IMR-90 (cell line): Measurements from ENCODE around the gene RTEL1. TPM values are rescaled to one million over a fixed set of nuclear protein-coding genes. Genes with fewer than 3 reads are reported as not detected.
A peak's percentile ranks its signal among the peaks of the same experiment; 100 is the strongest.

Source experiments
- ATAC-seq: fragments of 200-7000 bp; cut with Tn5 transposase; 2 replicates; pipeline ENCODE4 v1.9.1; 2020; ENCODE audit warnings: low read depth, mild to moderate bottlenecking, moderate library complexity
- BruUV-seq: library from RNA; stranded (reverse); fragments of 400-500 nt; replicated peaks from 2 replicates; lab custom pipeline; 2021; lab: Mats Ljungman, UMichigan
- CTCF ChIA-PET: fragments of 300-600 bp; formaldehyde crosslinking; extraction: SDS; loops from one replicate; lab custom pipeline; 2021; ENCODE audit warnings: antibody characterized with exemption; lab: Yijun Ruan, JAX
- POLR2A ChIA-PET: fragments of 300-600 bp; sonication (Branson Sonifier 250); formaldehyde crosslinking; loops from one replicate; lab custom pipeline; 2022; ENCODE audit warnings: antibody characterized with exemption; ENCODE audit not compliant: unreplicated experiment; lab: Charles Lee
- DNase-seq: peaks from one replicate; pipeline ENCODE4 v3.0.0; 2013
- H2AFZ ChIP-seq: replicated peaks from 2 replicates; pipeline ENCODE3; 2013; ENCODE audit warnings: low read length, mild to moderate bottlenecking; ENCODE audit not compliant: poor library complexity
- H2AK5ac ChIP-seq: 2 replicates; pipeline ENCODE4 v1.6.1; 2013; ENCODE audit warnings: low read depth, low read length, inconsistent platforms
- H2AK9ac ChIP-seq: replicated peaks from 2 replicates; pipeline ENCODE3; 2013; ENCODE audit warnings: mild to moderate bottlenecking, low read depth, low read length, moderate library complexity; ENCODE audit not compliant: poor library complexity
- H2BK120ac ChIP-seq: 2 replicates; pipeline ENCODE4 v1.6.1; 2013; ENCODE audit warnings: low read depth, low read length, inconsistent platforms
- H2BK15ac ChIP-seq: 3 replicates; pipeline ENCODE4 v1.6.1; 2013; ENCODE audit warnings: low read depth, low read length, inconsistent platforms
- H2BK20ac ChIP-seq: 2 replicates; pipeline ENCODE4 v1.6.1; 2013; ENCODE audit warnings: low read depth, mild to moderate bottlenecking, inconsistent platforms, low read length, moderate library complexity
- H2BK5ac ChIP-seq: 2 replicates; pipeline ENCODE4 v1.6.1; 2013; ENCODE audit warnings: mild to moderate bottlenecking, low read depth, low read length, inconsistent platforms; ENCODE audit not compliant: poor library complexity, severe bottlenecking
- H3K14ac ChIP-seq: replicated peaks from 2 replicates; pipeline ENCODE4 v1.6.1; 2013; ENCODE audit warnings: low read depth, low read length, inconsistent platforms
- H3K18ac ChIP-seq: 2 replicates; pipeline ENCODE4 v1.6.1; 2013; ENCODE audit warnings: low read depth, low read length, control low read depth
- H3K23ac ChIP-seq: 2 replicates; pipeline ENCODE4 v1.6.1; 2013; ENCODE audit warnings: low read depth, low read length, inconsistent platforms
- H3K27ac ChIP-seq: 2 replicates; pipeline ENCODE4 v1.5.1; 2013; ENCODE audit warnings: mild to moderate bottlenecking, control low read depth, low read length; ENCODE audit not compliant: insufficient read depth
- H3K27me3 ChIP-seq: 2 replicates; pipeline ENCODE4 v1.6.1; 2013; ENCODE audit warnings: low read length; ENCODE audit not compliant: control insufficient read depth, insufficient read depth
- H3K36me3 ChIP-seq: 2 replicates; pipeline ENCODE4 v1.6.1; 2013; ENCODE audit warnings: low read length, mixed read lengths; ENCODE audit not compliant: control insufficient read depth, insufficient read depth
- H3K4ac ChIP-seq: 2 replicates; pipeline ENCODE4 v1.6.1; 2013; ENCODE audit warnings: low read depth, low read length, inconsistent platforms
- H3K4me1 ChIP-seq: 2 replicates; pipeline ENCODE4 v1.6.1; 2013; ENCODE audit warnings: low read length, mixed read lengths; ENCODE audit not compliant: control insufficient read depth, insufficient read depth
- H3K4me2 ChIP-seq: 2 replicates; pipeline ENCODE4 v1.6.1; 2013; ENCODE audit warnings: low read depth, mild to moderate bottlenecking, control low read depth, low read length, moderate library complexity
- H3K4me3 ChIP-seq: 2 replicates; pipeline ENCODE4 v1.5.1; 2013; ENCODE audit warnings: low read depth, mild to moderate bottlenecking, control low read depth, low read length, moderate library complexity; ENCODE audit not compliant: insufficient read depth
- H3K56ac ChIP-seq: 2 replicates; pipeline ENCODE4 v1.6.1; 2013; ENCODE audit warnings: low read length, inconsistent platforms; ENCODE audit not compliant: insufficient read depth; ENCODE audit errors: extremely low read depth
- H3K79me1 ChIP-seq, 2 experiments: 2 replicates each; pipeline ENCODE4 v1.6.1; 2013; ENCODE audit warnings: low read length in 2 of 2, inconsistent platforms in 1 of 2, low read depth in 1 of 2
- H3K9ac ChIP-seq: 2 replicates; pipeline ENCODE4 v1.6.1; 2013; ENCODE audit warnings: low read depth, low read length, control low read depth
- H3K9me1 ChIP-seq: 2 replicates; pipeline ENCODE4 v1.6.1; 2013; ENCODE audit warnings: low read length, inconsistent platforms; ENCODE audit not compliant: insufficient read depth
- H3K9me3 ChIP-seq: 2 replicates; pipeline ENCODE4 v1.6.1; 2013; ENCODE audit warnings: low read length; ENCODE audit not compliant: control insufficient read depth, insufficient read depth
- H4K20me1 ChIP-seq: 2 replicates; pipeline ENCODE4 v1.6.1; 2013; ENCODE audit warnings: low read length, inconsistent platforms; ENCODE audit not compliant: insufficient read depth
- H4K5ac ChIP-seq: 2 replicates; pipeline ENCODE4 v1.6.1; 2013; ENCODE audit warnings: mild to moderate bottlenecking, low read depth, low read length, control low read depth
- H4K8ac ChIP-seq, 2 experiments: 2 replicates each; pipeline ENCODE4 v1.6.1; 2013; ENCODE audit warnings: low read depth in 2 of 2, low read length in 2 of 2, control low read depth in 1 of 2, inconsistent platforms in 1 of 2
- H4K91ac ChIP-seq: 2 replicates; pipeline ENCODE4 v1.6.1; 2013; ENCODE audit warnings: low read depth, low read length, inconsistent platforms; ENCODE audit not compliant: insufficient read depth
- CEBPB ChIP-seq: IDR thresholded peaks from 2 replicates; pipeline ENCODE4 v1.6.1; 2012; ENCODE audit warnings: low read depth, low read length, improper control_type of control experiment
- FOS ChIP-seq: fragments of 150-350 bp; IDR thresholded peaks from 2 replicates; pipeline ENCODE4 v1.6.1; 2016; ENCODE audit warnings: low read depth, low read length
- MAFK ChIP-seq: IDR thresholded peaks from 2 replicates; pipeline ENCODE4 v1.6.1; 2012; ENCODE audit warnings: low read depth, low read length, improper control_type of control experiment
- NFE2L2 ChIP-seq: fragments of 150-350 bp; IDR thresholded peaks from 2 replicates; pipeline ENCODE4 v1.6.1; 2016; ENCODE audit warnings: low read depth, mild to moderate bottlenecking, low read length
- POLR2A ChIP-seq: IDR thresholded peaks from 2 replicates; pipeline ENCODE4 v1.6.1; 2012; ENCODE audit warnings: mild to moderate bottlenecking, low read depth, low read length
- RCOR1 ChIP-seq: IDR thresholded peaks from 2 replicates; pipeline ENCODE4 v1.6.1; 2012; ENCODE audit warnings: mild to moderate bottlenecking, low read length, improper control_type of control experiment; ENCODE audit not compliant: insufficient replicate concordance
- WGBS, 2 experiments: methylation state at CpG; one replicate each; pipeline versions ENCODE4 v1.1.5 to v1.1.7; 2013; ENCODE audit warnings: missing lambda C conversion rate in 2 of 2; ENCODE audit not compliant: insufficient read length in 1 of 2; ENCODE audit errors: extremely low coverage in 2 of 2; 5-methylcytosine and 5-hydroxymethylcytosine counted together
- dilution Hi-C: fragments of 300-500 bp; cut with HindIII; formaldehyde crosslinking; loops from one replicate; pipeline ENCODE4 v1.14.3; 2018; ENCODE audit warnings: low sequenced_read_pairs; ENCODE audit not compliant: unreplicated experiment
- in situ Hi-C: fragments of 300-500 bp; cut with MboI; formaldehyde crosslinking; loops from 3 replicates; pipeline ENCODE4 v1.14.3; 2019; ENCODE audit warnings: low sequenced_read_pairs, inconsistent platforms, mixed read lengths
- intact Hi-C: fragments of 100-400 bp; cut with micrococcal nuclease; formaldehyde crosslinking; loops from 2 replicates; pipeline ENCODE4 v1.10.0; 2022
- polyA plus RNA-seq, 3 experiments: library from polyadenylated mRNA; depleted of rRNA; stranded (reverse); fragments of >200 nt; gene quantifications; 2 replicates each; pipeline ENCODE4 v1.2.3, GENCODE V29; 2012; ENCODE audit warnings: low replicate concordance in 1 of 3
- total RNA-seq: library from RNA; depleted of rRNA; stranded (reverse); fragments of >200 nt; gene quantifications from 2 replicates; pipeline ENCODE4 v1.2.3, GENCODE V29; 2012
- TF ChIP-seq, protein P1 (sequence below): conservative IDR thresholded peaks from 2 replicates; pipeline ENCODE4 v1.5.1; 2012; ENCODE audit warnings: mild to moderate bottlenecking, low read depth, low read length, improper control_type of control experiment
- TF ChIP-seq, protein P2 (sequence below): fragments of 150-350 bp; IDR thresholded peaks from 2 replicates; pipeline ENCODE4 v1.6.1; 2016; ENCODE audit warnings: low read depth, mild to moderate bottlenecking, low read length, moderate library complexity, borderline replicate concordance

The RTEL1 gene
- total and polyA plus RNA-seq, 2 of the 4 experiments (the other 2 are of a cell fraction): 14.7 to 18.8 TPM

GRCh38 chr20:63709149-63709527 lies 51.0 kb downstream of the RTEL1 start:
- no peaks in the 10 kb centered on the region for H3K9me3 ChIP-seq
- no peak overlapping the region for H3K14ac ChIP-seq
- H2BK20ac ChIP-seq: no peak overlapping the region
- H3K23ac ChIP-seq: no peak overlapping the region
- H2AK5ac ChIP-seq: no peak overlapping the region
- no peak overlapping the region for H2BK15ac ChIP-seq
- no peak overlapping the region for H2BK120ac ChIP-seq
- in situ Hi-C loops (loop anchor here (10.0 kb wide), 1 partner anchor 156 kb away; the partner anchor contains the start of genes ABHD16B and TPD52L2), dilution Hi-C loops (no loop called here), intact Hi-C loops (no loop called here)
- no peak overlapping the region for H4K91ac ChIP-seq
- H3K4me3 ChIP-seq: no peak overlapping the region
- no peak overlapping the region for H3K4ac ChIP-seq
- WGBS, 2 experiments: 97% methylated on average over 8 of the region's 17 CpGs; no CpG with 5 or more reads in 1 of the 2 experiments
- H3K18ac ChIP-seq: no peak overlapping the region
- H3K36me3 ChIP-seq: peaks cover 41% of the 10 kb centered on the region
- no peaks in the 10 kb centered on the region for H3K27me3 ChIP-seq
- H4K8ac ChIP-seq: no peak overlapping the region
- H4K20me1 ChIP-seq: no peaks in the 10 kb centered on the region; the same call in 1 of the 2 replicates
- H3K27ac ChIP-seq: no peak overlapping the region
- H3K79me1 ChIP-seq: peaks cover 17 to 63% of the 10 kb centered on the region in 2 experiments
- no peak overlapping the region for H3K56ac ChIP-seq
- POLR2A ChIA-PET: no interaction called here
- H2AK9ac ChIP-seq: peak overlapping the region; percentile 55
- ATAC-seq (no peak), DNase-seq (no peak)
- TF ChIP-seq, protein P1, sequence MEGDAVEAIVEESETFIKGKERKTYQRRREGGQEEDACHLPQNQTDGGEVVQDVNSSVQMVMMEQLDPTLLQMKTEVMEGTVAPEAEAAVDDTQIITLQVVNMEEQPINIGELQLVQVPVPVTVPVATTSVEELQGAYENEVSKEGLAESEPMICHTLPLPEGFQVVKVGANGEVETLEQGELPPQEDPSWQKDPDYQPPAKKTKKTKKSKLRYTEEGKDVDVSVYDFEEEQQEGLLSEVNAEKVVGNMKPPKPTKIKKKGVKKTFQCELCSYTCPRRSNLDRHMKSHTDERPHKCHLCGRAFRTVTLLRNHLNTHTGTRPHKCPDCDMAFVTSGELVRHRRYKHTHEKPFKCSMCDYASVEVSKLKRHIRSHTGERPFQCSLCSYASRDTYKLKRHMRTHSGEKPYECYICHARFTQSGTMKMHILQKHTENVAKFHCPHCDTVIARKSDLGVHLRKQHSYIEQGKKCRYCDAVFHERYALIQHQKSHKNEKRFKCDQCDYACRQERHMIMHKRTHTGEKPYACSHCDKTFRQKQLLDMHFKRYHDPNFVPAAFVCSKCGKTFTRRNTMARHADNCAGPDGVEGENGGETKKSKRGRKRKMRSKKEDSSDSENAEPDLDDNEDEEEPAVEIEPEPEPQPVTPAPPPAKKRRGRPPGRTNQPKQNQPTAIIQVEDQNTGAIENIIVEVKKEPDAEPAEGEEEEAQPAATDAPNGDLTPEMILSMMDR: no peak
- TF ChIP-seq MAFK (no peak), RCOR1 (no peak), FOS (no peak), CEBPB (no peak), POLR2A (no peak), NFE2L2 (no peak)
- TF ChIP-seq, protein P2, sequence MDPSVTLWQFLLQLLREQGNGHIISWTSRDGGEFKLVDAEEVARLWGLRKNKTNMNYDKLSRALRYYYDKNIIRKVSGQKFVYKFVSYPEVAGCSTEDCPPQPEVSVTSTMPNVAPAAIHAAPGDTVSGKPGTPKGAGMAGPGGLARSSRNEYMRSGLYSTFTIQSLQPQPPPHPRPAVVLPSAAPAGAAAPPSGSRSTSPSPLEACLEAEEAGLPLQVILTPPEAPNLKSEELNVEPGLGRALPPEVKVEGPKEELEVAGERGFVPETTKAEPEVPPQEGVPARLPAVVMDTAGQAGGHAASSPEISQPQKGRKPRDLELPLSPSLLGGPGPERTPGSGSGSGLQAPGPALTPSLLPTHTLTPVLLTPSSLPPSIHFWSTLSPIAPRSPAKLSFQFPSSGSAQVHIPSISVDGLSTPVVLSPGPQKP: no peak
- CTCF ChIA-PET: no interaction called here
- no peak overlapping the region for H4K5ac ChIP-seq
- peaks cover 10% of the 10 kb centered on the region for H3K4me1 ChIP-seq
- no TSS peak for BruUV-seq
- peak overlapping the region; percentile 96; the same call in 1 of the 2 replicates for H3K4me2 ChIP-seq
- no peak overlapping the region for H2BK5ac ChIP-seq
- H2AFZ ChIP-seq: no peak overlapping the region
- no peaks in the 10 kb centered on the region for H3K9me1 ChIP-seq
- no peak overlapping the region for H3K9ac ChIP-seq
